Gastrocnemius medialis (tissue), 4 donors: ENCODE measurements around the gene FOXD3. TPM values are rescaled to one million over a fixed set of nuclear protein-coding genes. Genes with fewer than 3 reads are reported as not detected.

Source experiments
- ATAC-seq, 2 donors: fragments of 150-250 bp; one replicate each; pipeline ENCODE4 v1.9.1; 2016
- DNase-seq, 2 donors: peaks; one replicate each; pipeline ENCODE4 v3.0.0-alpha.2; 2019
- H3K27ac ChIP-seq, 4 donors: fragments of 200-600 bp; sonication (generic); 1 replicate in 1 of 4; 2 replicates in 3 of 4; pipeline ENCODE4 v1.5.1; 2016 to 2018; ENCODE audit warnings: mild to moderate bottlenecking in 2 of 4, moderate library complexity in 1 of 4
- H3K27me3 ChIP-seq, 3 donors: fragments of 200-600 bp; sonication (generic) in 2 of 3; 1 replicate in 1 of 3; 2 replicates in 2 of 3; pipeline versions ENCODE4 v1.5.1 to v1.6.0; 2016 to 2019; ENCODE audit warnings: mild to moderate bottlenecking in 1 of 3, moderate library complexity in 1 of 3
- H3K36me3 ChIP-seq, 2 donors: fragments of 200-600 bp; sonication (generic) in 1 of 2; one replicate each; pipeline ENCODE4 v1.5.1; 2017 to 2018
- H3K4me1 ChIP-seq, 2 donors: fragments of 200-600 bp; sonication (generic) in 1 of 2; one replicate each; pipeline ENCODE4 v1.5.1; 2016 to 2017; ENCODE audit warnings: mild to moderate bottlenecking in 2 of 2
- H3K4me3 ChIP-seq, 4 donors: fragments of 200-600 bp; sonication (generic) in 3 of 4; 1 replicate in 1 of 4; 2 replicates in 3 of 4; pipeline ENCODE4 v1.5.1; 2016 to 2019; ENCODE audit warnings: mild to moderate bottlenecking in 2 of 4
- H3K9me3 ChIP-seq, 3 donors: fragments of 200-600 bp; sonication (generic) in 2 of 3; 1 replicate in 1 of 3; 2 replicates in 2 of 3; pipeline ENCODE4 v1.5.1; 2016 to 2019
- POLR2A ChIP-seq, 2 donors: fragments of 450-650 bp; IDR thresholded peaks; one replicate each; pipeline ENCODE4 v1.6.1; 2017; ENCODE audit warnings: antibody characterized with exemption in 2 of 2, mild to moderate bottlenecking in 2 of 2, moderate library complexity in 2 of 2
- in situ Hi-C, 4 donors: fragments of 200-750 bp; cut with MboI; loops; one replicate each; pipeline versions ENCODE4 v1.15.0 to v1.8.0; 2017; ENCODE audit warnings: low sequenced_read_pairs in 4 of 4
- intact Hi-C: fragments of 100-400 bp; cut with DNase I; formaldehyde crosslinking; loops from one replicate; pipeline ENCODE4 v1.15.1; 2023; ENCODE audit warnings: low total_unique reads
- total RNA-seq, 4 donors: library from RNA; depleted of rRNA; stranded (reverse); fragments of >200 nt; gene quantifications; one replicate each; pipeline versions ENCODE4 v1.1.0 to v1.2.3, GENCODE V29; 2016
- TF ChIP-seq, protein P1 (sequence below), 5 experiments: fragments of 450-650 bp in 3 of 5; fragments of 200-600 bp in 2 of 5; sonication (generic) in 2 of 5; IDR thresholded peaks in 4 of 5; conservative IDR thresholded peaks in 1 of 5; 1 replicate in 4 of 5; 2 replicates in 1 of 5; pipeline ENCODE4 v1.5.1; 2016 to 2019; ENCODE audit warnings: antibody characterized with exemption in 5 of 5, mild to moderate bottlenecking in 3 of 5, moderate library complexity in 3 of 5

The FOXD3 gene
- total RNA-seq, 4 donors from 2014 or later: 0.22 to 0.97 (median 0.58) TPM

- in situ Hi-C loops: no loop called here
- Histone ChIP-seq H3K36me3 (no peaks in the 10 kb centered on the region), H3K9me3 (no peaks in the 10 kb centered on the region), H3K4me3 (no peak overlapping the region), H3K27ac (no peak overlapping the region), H3K4me1 (peaks cover 0 to 3% of the 10 kb centered on the region in 2 donors), H3K27me3 (peaks cover 86 to 98% (median 94%) of the 10 kb centered on the region in 3 donors)
- TF ChIP-seq POLR2A (IDR thresholded peaks at IDR 0.05): no peak
- TF ChIP-seq, protein P1, sequence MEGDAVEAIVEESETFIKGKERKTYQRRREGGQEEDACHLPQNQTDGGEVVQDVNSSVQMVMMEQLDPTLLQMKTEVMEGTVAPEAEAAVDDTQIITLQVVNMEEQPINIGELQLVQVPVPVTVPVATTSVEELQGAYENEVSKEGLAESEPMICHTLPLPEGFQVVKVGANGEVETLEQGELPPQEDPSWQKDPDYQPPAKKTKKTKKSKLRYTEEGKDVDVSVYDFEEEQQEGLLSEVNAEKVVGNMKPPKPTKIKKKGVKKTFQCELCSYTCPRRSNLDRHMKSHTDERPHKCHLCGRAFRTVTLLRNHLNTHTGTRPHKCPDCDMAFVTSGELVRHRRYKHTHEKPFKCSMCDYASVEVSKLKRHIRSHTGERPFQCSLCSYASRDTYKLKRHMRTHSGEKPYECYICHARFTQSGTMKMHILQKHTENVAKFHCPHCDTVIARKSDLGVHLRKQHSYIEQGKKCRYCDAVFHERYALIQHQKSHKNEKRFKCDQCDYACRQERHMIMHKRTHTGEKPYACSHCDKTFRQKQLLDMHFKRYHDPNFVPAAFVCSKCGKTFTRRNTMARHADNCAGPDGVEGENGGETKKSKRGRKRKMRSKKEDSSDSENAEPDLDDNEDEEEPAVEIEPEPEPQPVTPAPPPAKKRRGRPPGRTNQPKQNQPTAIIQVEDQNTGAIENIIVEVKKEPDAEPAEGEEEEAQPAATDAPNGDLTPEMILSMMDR (IDR thresholded peaks at IDR 0.05 in 4 of 5, conservative IDR thresholded peaks at IDR 0.05 in 1 of 5): no peak
- DNase-seq: no peak
- intact Hi-C loops: loop anchor here (5.0 kb wide), 3 partner anchors 39 to 209 kb away; partner anchors contain the start of gene ALG6
- ATAC-seq: no peak
Observed at GRCh38 chr1:63328781-63329180, 6.4 kb downstream of the FOXD3 start.

DNA sequence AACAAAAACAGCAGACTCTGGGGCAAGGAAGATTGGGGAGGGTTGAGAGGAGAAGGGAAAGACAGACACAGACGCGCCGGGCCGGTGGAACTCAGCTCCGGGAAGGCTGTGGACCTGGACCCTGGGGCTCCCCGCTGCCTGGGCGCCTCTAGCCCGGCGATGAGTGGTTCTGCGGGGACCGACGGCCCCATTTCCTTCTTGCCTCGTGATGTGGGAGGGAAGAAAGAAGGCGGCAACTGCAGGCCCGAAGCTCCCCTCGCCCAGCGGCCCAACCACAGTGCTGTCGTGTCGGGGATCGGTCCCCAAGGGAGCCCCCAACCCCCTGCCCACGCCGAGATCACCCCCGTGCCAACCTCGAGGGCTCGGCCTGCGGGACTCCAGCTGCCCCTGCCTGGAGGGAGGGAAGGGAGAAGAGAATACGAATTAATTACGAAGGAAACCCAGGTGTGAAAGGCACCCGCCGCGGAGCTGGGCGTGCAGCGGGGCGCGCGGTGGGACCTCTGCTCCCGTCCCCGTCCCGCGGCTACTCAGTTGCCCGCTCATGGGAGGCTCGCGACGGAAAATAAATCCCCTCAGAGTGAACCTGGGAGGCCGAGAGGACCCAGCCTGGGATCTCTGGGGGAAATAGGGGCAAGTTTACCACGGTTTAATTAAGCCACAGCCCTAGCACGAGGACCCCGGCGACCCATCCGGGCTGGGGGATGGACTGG is 7.4 kb downstream of the FOXD3 start:
- no peak for DNase-seq
- H3K27ac ChIP-seq: no peak overlapping the region
- intact Hi-C loops: loop anchor here (5.0 kb wide), 3 partner anchors 38 to 208 kb away; partner anchors contain the start of gene ALG6
- in situ Hi-C loops: no loop called here
- H3K4me1 ChIP-seq: no peaks in the 10 kb centered on the region
- TF ChIP-seq POLR2A (IDR thresholded peaks at IDR 0.05): no peak
- TF ChIP-seq, protein P1 (IDR thresholded peaks at IDR 0.05 in 4 of 5, conservative IDR thresholded peaks at IDR 0.05 in 1 of 5): no peak
- no peak overlapping the region for H3K4me3 ChIP-seq
- no peaks in the 10 kb centered on the region for H3K36me3 ChIP-seq
- H3K9me3 ChIP-seq: no peaks in the 10 kb centered on the region
- peaks cover 76 to 88% (median 84%) of the 10 kb centered on the region in 3 donors for H3K27me3 ChIP-seq
- no peak for ATAC-seq

- Histone ChIP-seq H3K4me3 (no peak overlapping the region), H3K36me3 (no peaks in the 10 kb centered on the region), H3K27ac (no peak overlapping the region), H3K27me3 (peaks cover 69 to 82% (median 79%) of the 10 kb centered on the region in 3 donors), H3K9me3 (no peaks in the 10 kb centered on the region), H3K4me1 (no peaks in the 10 kb centered on the region)
- intact Hi-C loops (no loop called here), in situ Hi-C loops (no loop called here)
- DNase-seq (no peak), ATAC-seq (no peak)
- TF ChIP-seq, protein P1 (IDR thresholded peaks at IDR 0.05 in 4 of 5, conservative IDR thresholded peaks at IDR 0.05 in 1 of 5): no peak
- no peak for TF ChIP-seq POLR2A (IDR thresholded peaks at IDR 0.05)
Observed at GRCh38 chr1:63330331-63330916, 8.1 kb downstream of the FOXD3 start.

GRCh38 chr1:63342402-63342801 is 20.0 kb downstream of the FOXD3 start:
- H3K36me3 ChIP-seq: no peaks in the 10 kb centered on the region
- H3K4me3 ChIP-seq: no peak overlapping the region
- ATAC-seq (no peak), DNase-seq (no peak)
- no peaks in the 10 kb centered on the region for H3K4me1 ChIP-seq
- no peaks in the 10 kb centered on the region for H3K9me3 ChIP-seq
- intact Hi-C loops: no loop called here
- in situ Hi-C loops: no loop called here
- H3K27me3 ChIP-seq: no peaks in the 10 kb centered on the region
- no peak overlapping the region for H3K27ac ChIP-seq
- TF ChIP-seq POLR2A (IDR thresholded peaks at IDR 0.05): no peak
- TF ChIP-seq, protein P1 (IDR thresholded peaks at IDR 0.05 in 4 of 5, conservative IDR thresholded peaks at IDR 0.05 in 1 of 5): no peak
